ENCODE data around the gene LGR5. TPM values are rescaled to one million over a fixed set of nuclear protein-coding genes. Genes with fewer than 3 reads are reported as not detected.

Gene LGR5
- total RNA-seq, 1 experiment from 2014 or later, result 0.17 TPM

DNA sequence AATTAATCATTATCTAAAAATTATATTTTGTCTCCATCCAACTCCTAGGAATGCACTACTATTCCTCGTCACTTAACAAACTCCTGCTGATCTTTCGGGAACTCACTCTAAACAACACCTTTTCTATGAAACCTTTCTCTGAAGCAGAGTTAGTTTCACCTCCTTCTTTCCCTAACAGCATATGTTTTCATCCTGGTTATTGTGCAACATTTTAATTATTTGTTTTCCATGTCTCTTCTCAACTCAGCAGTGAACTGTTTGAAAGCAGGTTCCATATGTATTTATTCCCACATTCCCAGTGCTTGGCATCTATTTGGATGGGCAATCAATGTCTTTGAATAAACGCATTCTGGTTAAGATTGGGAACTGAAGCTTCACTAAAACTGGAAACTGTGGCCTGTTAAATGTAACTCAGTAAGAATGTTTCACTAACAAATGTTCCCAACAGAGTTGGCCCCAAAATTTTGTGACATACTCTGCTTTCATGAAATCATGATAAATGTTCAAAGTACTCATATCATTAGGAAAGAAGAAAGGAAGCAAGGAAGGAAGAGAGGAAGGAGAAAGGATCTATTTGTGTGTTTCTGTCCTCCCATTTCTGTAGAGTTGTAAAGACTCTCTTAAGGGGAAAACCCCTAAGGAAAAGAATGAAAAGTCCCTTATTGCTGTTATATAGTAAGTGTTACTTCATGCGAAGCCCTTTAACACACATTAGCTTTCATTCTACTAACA, 13.9 kb upstream of the LGR5 start:
- no peak for DNase-seq (ENCODE audit: low spot score)
- H3K4me3 Mint-ChIP-seq, result no peak overlapping the region
- H3K27me3 Mint-ChIP-seq (ENCODE audit: low read depth), result no peaks in the 10 kb centered on the region; the same call in 1 of the 2 replicates
- H3K36me3 Mint-ChIP-seq, result no peaks in the 10 kb centered on the region
- ChIA-PET POLR2A (no interaction called here), CTCF (interaction anchor here (1.6 kb wide), 1 partner anchor 211 kb away, joined by 3 read pairs; no protein-coding TSS in a partner anchor)
- H3K4me1 Mint-ChIP-seq, result no peaks in the 10 kb centered on the region
- H3K9me3 Mint-ChIP-seq, result no peaks in the 10 kb centered on the region
- no peak for ATAC-seq
- TF ChIP-seq, protein P1, sequence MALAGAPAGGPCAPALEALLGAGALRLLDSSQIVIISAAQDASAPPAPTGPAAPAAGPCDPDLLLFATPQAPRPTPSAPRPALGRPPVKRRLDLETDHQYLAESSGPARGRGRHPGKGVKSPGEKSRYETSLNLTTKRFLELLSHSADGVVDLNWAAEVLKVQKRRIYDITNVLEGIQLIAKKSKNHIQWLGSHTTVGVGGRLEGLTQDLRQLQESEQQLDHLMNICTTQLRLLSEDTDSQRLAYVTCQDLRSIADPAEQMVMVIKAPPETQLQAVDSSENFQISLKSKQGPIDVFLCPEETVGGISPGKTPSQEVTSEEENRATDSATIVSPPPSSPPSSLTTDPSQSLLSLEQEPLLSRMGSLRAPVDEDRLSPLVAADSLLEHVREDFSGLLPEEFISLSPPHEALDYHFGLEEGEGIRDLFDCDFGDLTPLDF (CRISPR knock-in tag; IDR thresholded peaks at IDR 0.05), result no peak
- TF ChIP-seq, protein P2, sequence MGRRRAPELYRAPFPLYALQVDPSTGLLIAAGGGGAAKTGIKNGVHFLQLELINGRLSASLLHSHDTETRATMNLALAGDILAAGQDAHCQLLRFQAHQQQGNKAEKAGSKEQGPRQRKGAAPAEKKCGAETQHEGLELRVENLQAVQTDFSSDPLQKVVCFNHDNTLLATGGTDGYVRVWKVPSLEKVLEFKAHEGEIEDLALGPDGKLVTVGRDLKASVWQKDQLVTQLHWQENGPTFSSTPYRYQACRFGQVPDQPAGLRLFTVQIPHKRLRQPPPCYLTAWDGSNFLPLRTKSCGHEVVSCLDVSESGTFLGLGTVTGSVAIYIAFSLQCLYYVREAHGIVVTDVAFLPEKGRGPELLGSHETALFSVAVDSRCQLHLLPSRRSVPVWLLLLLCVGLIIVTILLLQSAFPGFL (CRISPR knock-in tag; IDR thresholded peaks at IDR 0.05; ENCODE audit: borderline replicate concordance), result no peak
- no peak for TF ChIP-seq ZNF263 (CRISPR knock-in tag; IDR thresholded peaks at IDR 0.05; ENCODE audit: low read depth)
- no peak for TF ChIP-seq HMGA2 (CRISPR knock-in tag; IDR thresholded peaks at IDR 0.05)
- TF ChIP-seq, protein P3, sequence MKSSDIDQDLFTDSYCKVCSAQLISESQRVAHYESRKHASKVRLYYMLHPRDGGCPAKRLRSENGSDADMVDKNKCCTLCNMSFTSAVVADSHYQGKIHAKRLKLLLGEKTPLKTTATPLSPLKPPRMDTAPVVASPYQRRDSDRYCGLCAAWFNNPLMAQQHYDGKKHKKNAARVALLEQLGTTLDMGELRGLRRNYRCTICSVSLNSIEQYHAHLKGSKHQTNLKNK (CRISPR knock-in tag; IDR thresholded peaks at IDR 0.05), result no peak
- TF ChIP-seq, protein P4, sequence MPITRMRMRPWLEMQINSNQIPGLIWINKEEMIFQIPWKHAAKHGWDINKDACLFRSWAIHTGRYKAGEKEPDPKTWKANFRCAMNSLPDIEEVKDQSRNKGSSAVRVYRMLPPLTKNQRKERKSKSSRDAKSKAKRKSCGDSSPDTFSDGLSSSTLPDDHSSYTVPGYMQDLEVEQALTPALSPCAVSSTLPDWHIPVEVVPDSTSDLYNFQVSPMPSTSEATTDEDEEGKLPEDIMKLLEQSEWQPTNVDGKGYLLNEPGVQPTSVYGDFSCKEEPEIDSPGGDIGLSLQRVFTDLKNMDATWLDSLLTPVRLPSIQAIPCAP (CRISPR knock-in tag; IDR thresholded peaks at IDR 0.05), result no peak
- no peak for TF ChIP-seq MAX (CRISPR knock-in tag; IDR thresholded peaks at IDR 0.05)
- no peak for TF ChIP-seq AFF4 (CRISPR knock-in tag; IDR thresholded peaks at IDR 0.05; ENCODE audit: borderline replicate concordance)
- no peak overlapping the region for H3K27ac Mint-ChIP-seq

GRCh38 chr12:71426300-71427047, 13.1 kb upstream of the LGR5 start:
- Mint-ChIP-seq H3K4me3 (no peak overlapping the region), H3K27ac (no peak overlapping the region), H3K4me1 (no peaks in the 10 kb centered on the region), H3K9me3 (no peaks in the 10 kb centered on the region), H3K27me3 (ENCODE audit: low read depth) (no peaks in the 10 kb centered on the region; the same call in 1 of the 2 replicates), H3K36me3 (no peaks in the 10 kb centered on the region)
- ChIA-PET POLR2A (no interaction called here), CTCF (interaction anchor here (1.6 kb wide), 1 partner anchor 210 kb away, joined by 3 read pairs; no protein-coding TSS in a partner anchor)
- ATAC-seq (no peak), DNase-seq (ENCODE audit: low spot score) (no peak)
- no peak for TF ChIP-seq HMGA2 (CRISPR knock-in tag; IDR thresholded peaks at IDR 0.05)

DNA sequence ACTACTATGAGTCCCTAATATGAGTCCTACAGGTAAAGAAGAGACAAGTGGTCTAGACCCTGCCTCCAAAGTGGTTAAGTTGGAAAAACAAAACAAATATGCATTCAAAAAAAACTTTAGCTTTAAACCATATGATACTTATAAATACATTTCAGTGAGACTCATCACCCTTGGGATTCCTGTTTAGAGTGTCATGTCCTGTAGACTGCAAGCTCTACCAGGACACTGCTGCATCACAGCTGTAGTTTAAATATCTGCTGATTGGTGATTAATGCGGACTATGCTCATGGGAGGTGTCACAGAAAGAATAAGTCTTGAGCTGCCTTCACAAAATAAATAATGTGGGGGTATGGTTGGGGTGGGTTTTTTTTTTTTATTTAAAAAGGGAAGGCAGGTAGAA, 8.8 kb upstream of the LGR5 start:
- H3K27me3 Mint-ChIP-seq (ENCODE audit: low read depth), result peaks cover 6% of the 10 kb centered on the region

More for the DNA sequence above, 8.8 kb upstream of the LGR5 start:
- TF ChIP-seq ZSCAN18 (CRISPR knock-in tag; IDR thresholded peaks at IDR 0.05), result no peak
- TF ChIP-seq JUN (CRISPR knock-in tag; IDR thresholded peaks at IDR 0.05), result no peak
- TF ChIP-seq GTF2I (CRISPR knock-in tag; conservative IDR thresholded peaks at IDR 0.05), result no peak
- TF ChIP-seq ZNF317 (CRISPR knock-in tag; IDR thresholded peaks at IDR 0.05; ENCODE audit: borderline replicate concordance, low read depth), result no peak
- TF ChIP-seq ZNF425 (CRISPR knock-in tag; conservative IDR thresholded peaks at IDR 0.05), result no peak
- H3K27ac Mint-ChIP-seq, result no peak overlapping the region
- no peaks in the 10 kb centered on the region for H3K4me1 Mint-ChIP-seq
- H3K4me3 Mint-ChIP-seq, result no peak overlapping the region
- peaks cover 10% of the 10 kb centered on the region for H3K36me3 Mint-ChIP-seq
- ChIA-PET CTCF (interaction anchor here (1.6 kb wide), 1 partner anchor 316 kb away, joined by 3 read pairs; no protein-coding TSS in a partner anchor), POLR2A (no interaction called here)
- H3K9me3 Mint-ChIP-seq, result peaks cover 19% of the 10 kb centered on the region
- no peak for DNase-seq (ENCODE audit: low spot score)
- no peak for ATAC-seq

Measured in WTC11 (cell line).